Endometrial microvascular endothelial cells (primary cell): ENCODE measurements around the gene MACROD1. TPM values are rescaled to one million over a fixed set of nuclear protein-coding genes. Genes with fewer than 3 reads are reported as not detected.

Experiments used
- in situ Hi-C: cut with HindIII; loops from 2 replicates; pipeline ENCODE4 v1.10.0; 2017; ENCODE audit warnings: low sequenced_read_pairs, low pct_unique_long_range_greater_than_20kb; ENCODE audit errors: inconsistent ontology term
- total RNA-seq: library from RNA; depleted of rRNA; stranded (reverse); fragments of >200 nt; gene quantifications from one replicate; pipeline ENCODE4 v1.2.3, GENCODE V29; 2015; ENCODE audit errors: inconsistent ontology term

Gene MACROD1
- total RNA-seq, 1 donor from 2014 or later, result 16.0 TPM

DNA sequence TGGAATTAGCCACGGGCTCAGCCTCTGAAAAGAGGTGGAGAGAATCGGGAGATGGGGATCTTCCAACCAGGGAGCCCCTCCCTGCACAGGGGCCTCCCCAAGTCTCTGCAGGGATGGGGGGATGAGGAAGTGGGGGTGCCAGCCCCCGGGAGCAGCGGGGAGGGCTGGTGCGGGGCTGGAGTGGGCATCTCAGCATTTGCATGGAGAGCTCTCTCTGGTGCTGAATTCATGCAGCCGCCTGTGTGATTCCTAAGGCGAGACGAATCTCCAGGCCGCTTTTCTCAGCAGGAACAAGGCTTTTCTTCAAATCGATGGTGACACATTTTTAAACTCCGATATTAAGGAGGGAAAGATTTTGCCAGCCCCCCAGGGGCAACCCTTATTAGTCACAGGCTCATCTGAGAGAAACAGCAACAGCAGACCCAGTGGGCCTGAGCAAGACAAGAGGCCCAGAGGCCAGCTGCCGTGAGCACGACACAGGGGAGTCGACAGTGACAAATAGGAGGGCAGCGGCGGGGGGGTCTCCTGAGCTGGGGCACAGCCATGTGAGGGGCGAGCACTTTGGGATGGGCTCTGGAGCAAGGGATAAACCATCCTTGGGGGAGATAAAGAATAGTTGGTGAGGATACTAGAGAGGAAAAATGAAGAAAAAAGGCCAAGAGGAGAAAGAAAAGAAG, 29.0 kb downstream of the MACROD1 start:
- in situ Hi-C loops, result loop anchor here (10.0 kb wide), 1 partner anchor 132 kb away; no protein-coding TSS in a partner anchor

DNA sequence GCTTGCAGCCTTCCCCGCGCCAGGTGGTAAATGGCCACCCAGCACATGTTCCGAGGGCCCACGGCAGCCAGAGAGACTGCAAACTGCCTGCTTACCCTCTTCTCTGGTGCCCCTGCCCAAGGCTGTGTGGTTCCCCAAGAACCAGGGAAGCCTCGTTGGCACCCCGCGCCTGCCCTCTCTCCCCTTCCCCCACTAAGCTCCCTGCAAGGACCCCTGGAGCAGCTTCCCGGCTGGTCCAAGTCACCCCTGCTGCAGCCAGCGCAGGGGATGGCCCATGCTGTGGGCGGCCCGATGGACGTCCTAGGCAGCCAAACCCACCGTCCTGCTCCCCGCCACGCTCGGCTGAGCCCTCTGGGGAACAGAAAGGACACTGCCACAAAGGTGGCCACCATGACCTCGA, 30.2 kb downstream of the MACROD1 start:
- in situ Hi-C loops, result loop anchor here (10.0 kb wide), 1 partner anchor 131 kb away; no protein-coding TSS in a partner anchor

DNA sequence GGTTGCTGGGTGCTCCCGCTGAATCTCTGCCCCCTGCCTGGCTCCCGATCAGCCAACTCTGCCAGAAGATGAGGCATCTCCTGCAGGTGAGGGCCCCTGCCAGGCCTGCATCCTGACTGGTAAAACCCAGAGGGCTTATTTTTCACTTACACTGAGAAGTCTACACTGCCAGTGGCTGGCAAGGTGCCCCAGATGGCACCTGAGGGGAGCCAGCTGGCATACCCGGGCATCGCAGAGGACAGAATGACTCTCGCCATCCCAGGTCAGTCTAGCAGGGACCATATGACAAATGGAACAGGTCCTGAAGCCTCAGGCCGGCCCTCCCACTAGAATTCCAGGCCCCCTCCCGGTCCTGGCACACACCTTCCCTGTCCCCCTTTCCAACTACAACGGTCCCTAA, 30.9 kb downstream of the MACROD1 start:
- in situ Hi-C loops, result loop anchor here (10.0 kb wide), 1 partner anchor 130 kb away; no protein-coding TSS in a partner anchor

DNA sequence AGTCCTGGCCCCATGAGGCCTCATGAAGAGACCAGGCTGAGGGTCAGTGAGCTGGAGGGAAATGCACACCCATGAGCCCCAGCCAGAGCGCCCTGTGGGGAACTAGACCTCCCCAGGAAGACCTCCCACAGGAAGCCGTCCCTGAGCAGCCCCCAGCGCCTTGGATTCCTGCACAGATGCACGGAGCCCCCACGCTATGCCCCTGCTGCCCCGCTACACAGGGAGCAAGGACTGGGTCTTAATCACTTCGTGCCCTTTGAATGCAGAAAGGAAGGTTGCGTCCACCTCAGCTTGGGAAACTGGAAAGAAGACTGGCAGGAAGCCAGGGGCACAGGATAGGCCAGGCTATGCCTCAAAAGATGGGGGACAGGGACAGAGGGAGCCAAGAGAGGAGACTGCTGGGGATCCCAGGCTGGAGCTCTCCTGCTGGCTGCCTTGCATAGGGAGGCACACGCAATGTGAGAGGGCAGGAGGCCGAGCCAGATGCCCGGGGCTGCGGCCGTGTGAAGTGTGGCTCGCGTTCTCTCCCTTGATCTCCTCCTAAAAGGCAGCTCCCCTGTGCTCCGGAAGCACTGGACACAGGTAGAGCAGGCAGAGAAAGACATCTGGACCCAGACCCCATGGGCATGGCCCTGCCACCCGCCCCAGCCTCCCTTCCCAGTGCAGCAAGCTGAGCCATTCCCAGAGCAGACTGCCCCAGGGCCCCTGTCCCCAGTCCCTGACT, 32.8 kb downstream of the MACROD1 start:
- in situ Hi-C loops, result loop anchor here (10.0 kb wide), 1 partner anchor 128 kb away; no protein-coding TSS in a partner anchor

DNA sequence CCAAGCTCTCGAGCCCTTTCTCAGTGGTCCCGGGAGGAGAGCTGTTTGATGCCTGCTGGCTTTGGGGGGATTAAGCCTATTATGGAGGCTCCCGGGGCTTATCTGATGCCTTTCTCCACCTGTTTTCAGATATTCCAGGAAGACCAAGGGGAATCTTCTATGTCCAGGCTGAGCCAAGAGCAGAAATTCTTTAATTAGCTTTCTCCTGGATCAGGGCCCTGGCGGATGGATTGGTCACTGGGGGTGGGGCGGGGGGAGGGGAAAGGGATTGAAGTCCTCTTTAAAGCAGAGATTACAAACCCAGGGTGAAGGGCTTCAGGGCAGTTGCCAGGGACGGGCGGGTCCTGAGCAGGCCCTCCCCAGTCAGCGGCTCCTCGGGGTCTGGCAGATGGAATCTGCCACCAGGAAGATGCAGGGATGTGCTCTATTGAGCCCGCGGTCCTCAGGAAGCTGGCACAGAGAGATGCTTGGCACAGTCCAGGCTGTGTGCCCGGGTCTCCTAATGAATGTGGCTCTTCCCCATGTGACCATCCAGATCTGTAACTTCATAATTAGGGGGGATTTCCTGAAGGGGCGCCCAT, 33.6 kb downstream of the MACROD1 start:
- in situ Hi-C loops, result loop anchor here (10.0 kb wide), 1 partner anchor 127 kb away; no protein-coding TSS in a partner anchor

DNA sequence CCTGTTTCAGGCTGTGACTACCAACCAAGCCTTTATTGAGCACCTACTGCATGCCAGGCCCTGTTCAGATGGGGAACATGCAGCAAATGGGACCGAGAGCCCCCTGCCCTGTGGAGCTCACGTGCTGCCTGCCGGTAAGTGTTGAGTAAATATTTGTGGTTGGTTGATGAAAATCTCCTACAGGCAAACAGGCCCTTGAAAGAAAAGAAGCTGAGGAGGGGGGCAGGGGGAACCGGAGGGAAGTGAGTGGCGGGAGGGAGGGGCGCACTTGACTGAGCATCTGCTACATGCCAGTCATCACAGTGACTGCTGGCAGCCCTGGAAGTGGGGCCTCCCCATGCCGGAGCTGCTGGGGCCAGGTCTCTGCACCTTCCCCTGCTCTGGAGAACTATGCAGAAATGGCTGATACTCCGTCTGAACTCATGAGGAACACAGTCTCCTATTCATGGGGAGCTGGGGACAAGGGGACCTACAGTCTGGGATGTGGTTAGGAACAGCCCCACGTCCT, 34.2 kb downstream of the MACROD1 start:
- in situ Hi-C loops, result loop anchor here (10.0 kb wide), 1 partner anchor 127 kb away; no protein-coding TSS in a partner anchor

DNA sequence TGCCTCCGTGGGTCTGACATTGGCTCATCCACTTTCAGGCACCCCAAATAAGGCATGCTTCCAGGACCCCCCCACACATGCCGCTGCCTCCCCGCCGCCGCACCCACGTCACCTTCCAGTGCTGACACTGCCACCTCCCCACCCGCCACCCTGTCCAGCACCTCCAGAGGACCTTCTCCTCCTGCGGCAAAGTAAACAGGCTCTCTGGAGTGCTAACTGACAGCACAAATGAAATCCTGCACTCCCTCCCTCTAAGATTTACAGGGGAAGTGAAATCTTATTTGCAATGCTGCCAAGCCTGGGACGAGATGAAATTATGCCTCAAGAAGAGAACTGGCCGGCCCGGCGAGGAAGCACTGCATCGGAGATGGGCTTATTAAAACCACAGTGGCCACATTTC, 35.3 kb downstream of the MACROD1 start:
- in situ Hi-C loops, result loop anchor here (10.0 kb wide), 1 partner anchor 126 kb away; no protein-coding TSS in a partner anchor

DNA sequence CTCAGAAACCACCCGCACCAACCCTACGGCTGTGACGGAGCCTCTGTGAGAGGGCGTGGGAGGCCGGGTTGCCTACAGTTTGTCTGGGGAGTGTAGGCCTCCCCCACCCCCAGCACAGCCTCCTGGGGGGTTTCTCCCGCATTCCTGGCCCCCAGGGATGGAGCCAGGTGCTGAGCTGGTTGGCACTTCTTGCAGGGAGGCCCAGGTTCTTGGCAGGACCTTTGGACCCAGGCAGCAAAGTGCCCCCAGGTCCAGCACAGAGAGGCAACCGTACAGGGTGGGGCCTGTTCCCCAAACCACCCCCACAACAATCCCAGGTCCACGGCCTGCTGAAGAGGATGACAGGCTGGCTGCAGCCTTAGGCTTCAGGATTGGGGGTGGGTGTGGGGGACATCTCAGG, 36.5 kb downstream of the MACROD1 start:
- in situ Hi-C loops, result no loop called here

DNA sequence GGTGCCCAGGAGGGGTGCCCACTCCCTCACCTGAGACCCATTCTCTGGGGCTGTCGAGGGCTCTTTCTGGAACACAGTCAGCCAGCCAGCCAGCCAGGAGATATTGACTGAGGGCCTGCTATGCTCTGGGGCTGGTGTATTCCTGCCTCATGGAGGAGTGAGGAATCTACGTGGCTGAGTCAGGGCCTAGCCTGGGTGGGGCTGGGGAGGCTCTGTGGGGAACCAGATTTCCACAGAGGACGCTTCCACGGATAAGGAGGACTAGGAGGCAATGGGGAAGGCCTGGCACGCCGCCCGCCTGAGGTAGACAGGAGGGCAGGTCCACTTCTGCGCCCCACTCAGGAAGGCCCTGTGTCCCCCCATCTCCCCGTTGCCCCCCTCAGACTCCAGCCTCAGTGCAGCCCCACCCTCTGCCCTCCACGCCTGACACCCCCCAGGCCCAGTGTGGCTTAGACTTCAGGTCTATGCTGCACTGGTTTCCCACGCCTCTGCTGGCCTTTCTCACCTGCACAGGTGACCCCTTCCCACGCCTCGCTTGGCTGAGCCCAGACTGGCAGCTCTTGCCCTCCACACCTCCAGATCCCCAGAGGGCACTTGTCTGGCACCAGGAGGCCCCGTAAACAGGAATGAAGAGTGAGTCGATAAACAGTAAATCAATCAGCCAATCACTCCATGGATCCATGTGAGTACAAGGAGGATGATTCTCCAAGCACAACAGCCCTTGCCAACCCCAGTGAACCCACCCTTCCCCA, 37.5 kb downstream of the MACROD1 start:
- in situ Hi-C loops, result no loop called here

DNA sequence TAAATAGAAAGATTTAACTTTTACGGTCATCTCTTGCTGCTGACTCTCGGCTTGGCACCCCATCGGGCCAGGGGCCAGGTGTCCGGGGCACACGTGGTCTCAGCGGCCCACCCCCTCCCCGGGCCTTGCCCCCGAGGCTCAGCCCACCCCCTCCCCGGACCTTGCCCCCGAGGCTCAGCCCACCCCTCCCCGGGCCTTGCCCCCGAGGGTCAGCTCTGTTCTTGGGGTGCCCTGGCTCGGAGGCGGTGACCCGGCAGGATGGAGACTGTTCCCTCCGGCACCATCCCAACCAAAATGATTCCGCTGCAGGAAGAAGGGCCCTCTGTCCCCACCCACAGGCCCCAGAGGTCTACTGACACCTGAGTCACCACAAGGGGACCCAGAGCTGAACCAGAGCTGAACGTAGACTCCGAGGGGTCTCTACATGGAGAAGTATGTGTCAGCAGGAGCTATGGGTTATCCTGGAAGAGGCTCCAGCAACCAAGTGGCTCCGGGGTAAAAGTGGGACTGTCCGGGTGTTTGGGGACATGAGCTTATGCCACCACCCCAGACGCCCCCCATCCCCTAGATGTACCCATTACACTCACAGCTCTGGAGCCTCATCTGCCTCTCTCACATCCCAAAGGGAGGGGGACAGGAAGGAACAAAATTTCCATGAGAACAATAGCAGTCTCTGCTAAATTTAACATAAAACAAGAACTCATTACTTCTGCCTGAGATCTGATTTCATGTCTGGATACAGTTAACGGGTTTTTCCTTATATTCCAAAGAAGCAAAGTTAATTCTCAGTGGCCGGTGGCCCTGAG, 38.4 kb downstream of the MACROD1 start:
- in situ Hi-C loops, result no loop called here

DNA sequence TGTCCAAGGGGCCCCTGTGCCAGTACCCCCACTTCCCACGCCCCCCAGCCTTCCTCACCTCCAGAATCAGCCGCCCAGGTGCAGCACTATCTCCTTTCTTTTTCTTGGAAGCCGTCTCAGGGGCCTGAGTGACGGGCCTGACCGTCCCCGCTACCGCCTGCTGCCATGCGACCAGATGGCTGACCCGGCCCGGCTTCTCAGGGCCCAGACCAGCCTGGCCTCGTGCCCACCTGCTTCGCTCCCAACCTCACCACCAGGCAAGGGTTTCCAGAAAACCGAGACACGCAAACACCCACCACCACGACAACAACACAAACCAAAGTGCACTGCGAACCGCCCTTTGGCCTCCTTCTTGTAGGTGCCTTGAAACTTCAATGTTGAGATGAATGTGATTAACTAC, 39.1 kb downstream of the MACROD1 start:
- in situ Hi-C loops, result no loop called here

DNA sequence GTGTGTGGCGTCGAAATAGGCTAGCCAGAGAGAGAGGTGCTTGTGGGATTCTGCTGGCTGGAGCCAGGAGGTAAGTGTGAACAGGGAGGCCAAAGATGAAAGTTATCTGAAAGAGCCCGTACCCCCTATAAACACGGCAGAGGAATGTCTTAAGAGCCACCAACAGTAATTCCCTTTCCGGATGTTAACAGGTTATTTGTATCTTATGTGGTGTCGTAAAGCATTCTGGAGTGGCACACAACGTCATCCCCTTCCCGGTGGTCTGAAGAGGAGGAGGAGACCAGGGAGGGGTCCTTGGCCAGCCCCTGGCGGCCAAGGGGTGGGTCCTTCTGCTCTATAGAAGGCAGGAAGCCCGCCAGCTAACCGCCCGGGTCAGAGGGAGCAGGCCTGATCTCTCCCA, 39.5 kb downstream of the MACROD1 start:
- in situ Hi-C loops, result no loop called here

DNA sequence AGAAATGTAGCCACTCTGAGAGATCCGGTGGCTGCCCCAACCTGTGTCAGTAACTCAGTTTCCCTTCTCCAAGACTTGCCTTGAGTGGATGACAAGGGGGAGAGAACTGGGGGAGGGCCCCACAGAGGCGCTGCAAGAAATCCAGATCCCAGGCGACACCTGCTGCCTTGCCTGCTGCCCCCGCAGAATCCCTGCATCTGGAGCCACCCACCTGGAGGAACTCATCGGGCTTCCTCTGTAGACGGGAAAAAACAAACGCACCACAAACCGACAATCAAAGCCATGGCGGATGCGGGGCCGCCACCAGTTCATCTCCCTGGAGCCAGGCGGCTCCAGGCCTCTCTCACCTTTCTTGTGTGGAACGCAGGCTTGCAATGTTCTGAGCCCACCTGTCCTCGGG, 40.2 kb downstream of the MACROD1 start:
- in situ Hi-C loops, result no loop called here

DNA sequence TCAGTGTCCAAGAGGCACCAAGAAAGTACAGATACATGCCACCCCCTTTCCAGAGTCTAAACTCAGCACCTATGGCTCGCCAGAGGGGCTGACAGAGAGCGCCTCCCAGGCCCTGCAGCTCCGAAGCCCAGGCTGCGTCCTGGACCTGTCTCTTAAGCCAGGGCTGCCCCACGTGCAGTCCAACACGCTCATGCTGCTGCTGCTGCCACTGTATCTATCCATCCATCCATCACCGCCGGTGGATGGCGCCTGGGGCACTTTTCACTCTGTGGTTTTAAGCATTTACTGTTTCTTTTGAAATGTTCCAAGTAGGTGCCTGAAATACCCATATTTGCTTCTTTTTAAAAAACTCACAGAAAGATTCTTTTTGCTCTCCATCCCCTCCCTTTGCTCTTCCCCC, 41.8 kb downstream of the MACROD1 start:
- in situ Hi-C loops, result no loop called here

DNA sequence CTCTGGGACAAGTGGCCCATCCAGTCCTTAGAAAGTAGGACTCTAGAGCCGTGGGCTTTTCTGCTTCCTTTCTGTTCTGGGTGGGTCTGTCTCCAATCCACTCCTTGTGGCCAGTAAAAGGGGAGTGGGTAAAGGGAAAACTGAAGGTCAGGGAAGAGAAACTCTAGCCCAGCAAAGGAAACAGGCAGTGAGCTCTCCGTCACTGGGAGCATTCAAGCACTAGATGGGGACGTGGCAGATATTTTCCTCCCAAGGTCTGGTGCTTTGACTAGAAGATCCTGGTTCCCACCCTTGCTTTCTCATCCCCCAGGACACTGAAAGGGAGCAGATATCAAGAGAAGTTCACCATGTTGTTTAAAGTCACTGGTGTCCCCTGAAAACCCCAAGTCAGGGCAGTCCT, 42.2 kb downstream of the MACROD1 start:
- in situ Hi-C loops, result no loop called here

DNA sequence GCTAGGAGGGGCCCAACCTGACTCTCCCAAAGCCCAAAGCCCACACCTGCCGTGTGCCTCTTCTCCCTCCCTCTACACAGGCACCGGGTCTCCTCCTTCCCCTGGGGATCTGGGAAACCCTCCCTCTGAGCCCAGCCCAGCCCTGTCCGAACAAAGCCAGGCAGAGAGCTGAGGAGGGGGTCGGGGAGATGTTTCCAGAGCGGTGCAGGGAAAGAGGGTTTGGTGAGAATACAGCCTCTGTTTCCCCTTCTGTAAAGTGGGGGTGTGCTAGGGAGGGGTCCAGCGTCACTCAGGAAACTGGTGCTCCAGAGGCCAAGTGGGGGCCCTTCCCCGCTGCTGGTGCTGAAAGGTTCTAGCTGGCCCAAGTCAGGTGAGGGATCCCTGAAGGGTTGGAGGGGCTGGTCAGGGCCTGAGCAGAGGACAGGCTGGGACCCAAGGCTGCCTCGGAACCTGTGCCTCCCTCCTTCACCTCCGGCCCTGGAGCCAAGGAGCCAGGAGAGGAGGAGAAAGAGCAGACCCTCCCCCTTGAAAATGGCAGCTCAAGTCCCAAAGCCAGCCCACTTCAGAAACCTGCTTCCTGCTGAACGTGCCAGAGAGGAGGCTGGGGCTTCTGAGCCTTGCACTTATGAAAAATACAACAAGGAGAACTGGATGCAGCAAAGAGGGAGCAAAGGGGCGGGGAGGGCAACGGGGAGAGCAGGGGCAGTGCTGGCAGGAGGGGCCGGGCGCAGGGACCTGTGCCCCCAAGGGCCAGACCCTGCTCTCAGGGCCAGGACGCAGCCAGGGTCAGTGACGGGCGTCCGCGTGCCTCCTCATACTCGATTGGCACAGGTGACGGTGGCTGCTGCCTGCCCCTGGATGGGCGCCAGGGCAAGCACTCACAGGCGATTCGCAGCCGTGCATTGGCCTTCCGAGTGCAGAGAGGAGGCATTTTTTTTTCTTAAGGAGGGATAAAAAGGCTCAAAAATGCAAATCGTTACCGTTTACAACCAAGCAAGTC, 43.2 kb downstream of the MACROD1 start:
- in situ Hi-C loops, result no loop called here
